Lung (tissue), 12 donors: ENCODE measurements around the gene SSBP3. TPM values are rescaled to one million over a fixed set of nuclear protein-coding genes. Genes with fewer than 3 reads are reported as not detected.

Source experiments
- ATAC-seq: fragments of 200-7000 bp; cut with Tn5 transposase; one replicate; pipeline ENCODE4 v1.9.1; 2020; ENCODE audit warnings: moderate number of reproducible peaks; ENCODE audit not compliant: insufficient read depth, low FRiP score
- DNase-seq, 3 donors: peaks; one replicate each; pipeline ENCODE4 v3.0.0-alpha.2; 2013 to 2017
- H3K27ac ChIP-seq, 2 donors: one replicate each; pipeline ENCODE4 v1.5.1; 2013; ENCODE audit warnings: mild to moderate bottlenecking in 2 of 2, moderate library complexity in 2 of 2, control low read depth in 1 of 2, inconsistent platforms in 1 of 2, low read depth in 1 of 2, low read length in 1 of 2
- H3K27me3 ChIP-seq, 3 donors: one replicate each; pipeline ENCODE4 v1.5.1; 2013; ENCODE audit warnings: low read length in 2 of 3; ENCODE audit not compliant: control insufficient read depth in 3 of 3, insufficient read depth in 3 of 3
- H3K36me3 ChIP-seq, 4 donors: one replicate each; pipeline ENCODE4 v1.5.1; 2013; ENCODE audit warnings: low read length in 4 of 4, mild to moderate bottlenecking in 1 of 4, moderate library complexity in 1 of 4; ENCODE audit not compliant: control insufficient read depth in 4 of 4, insufficient read depth in 4 of 4
- H3K4me1 ChIP-seq, 5 donors: one replicate each; pipeline ENCODE4 v1.5.1; 2013; ENCODE audit warnings: low read length in 5 of 5, mild to moderate bottlenecking in 2 of 5, moderate library complexity in 1 of 5; ENCODE audit not compliant: control insufficient read depth in 5 of 5, insufficient read depth in 5 of 5
- H3K4me3 ChIP-seq: one replicate; pipeline ENCODE4 v1.5.1; 2013; ENCODE audit warnings: mild to moderate bottlenecking, control low read depth, moderate library complexity
- H3K9ac ChIP-seq, 2 donors: one replicate each; pipeline ENCODE4 v1.5.1; 2013; ENCODE audit warnings: low read length in 2 of 2, control low read depth in 1 of 2; ENCODE audit not compliant: insufficient read depth in 1 of 2
- H3K9me3 ChIP-seq, 4 donors: one replicate each; pipeline ENCODE4 v1.5.1; 2013; ENCODE audit warnings: low read length in 3 of 4, mild to moderate bottlenecking in 1 of 4, moderate library complexity in 1 of 4; ENCODE audit not compliant: control insufficient read depth in 4 of 4, insufficient read depth in 3 of 4
- WGBS, 2 donors: extraction: QIAGEN DNeasy Blood & Tissue Kit; methylation state at CpG; one replicate each; pipeline ENCODE4 v1.1.7; 2013; 5-methylcytosine and 5-hydroxymethylcytosine counted together
- polyA plus RNA-seq, 2 donors: library from polyadenylated mRNA; stranded (reverse); fragments of 200-250 nt; gene quantifications; one replicate each; pipeline ENCODE4 v1.2.1, GENCODE V29; 2013
- total RNA-seq, 2 donors: library from RNA; depleted of rRNA in 1 of 2; stranded (reverse); fragments of >200 nt in 1 of 2; gene quantifications; one replicate each; pipeline ENCODE4 v1.2.1, GENCODE V29; 2014 to 2021
- TF ChIP-seq, protein P1 (sequence below): IDR thresholded peaks from 2 replicates; pipeline ENCODE4 v1.5.1; 2012; ENCODE audit warnings: mild to moderate bottlenecking; ENCODE audit errors: control extremely low read depth, extremely low read depth
- donor health status: control.
- donor health status: control.
- donor health status: Bipolar disorder and iron deficiency.
- donor health status: healthy.
- donor health status: DM: yes; HTN: yes; CAD: no.

Gene SSBP3
- total and polyA plus RNA-seq, 4 donors: 15.9 to 47.8 (median 34.8) TPM

DNA sequence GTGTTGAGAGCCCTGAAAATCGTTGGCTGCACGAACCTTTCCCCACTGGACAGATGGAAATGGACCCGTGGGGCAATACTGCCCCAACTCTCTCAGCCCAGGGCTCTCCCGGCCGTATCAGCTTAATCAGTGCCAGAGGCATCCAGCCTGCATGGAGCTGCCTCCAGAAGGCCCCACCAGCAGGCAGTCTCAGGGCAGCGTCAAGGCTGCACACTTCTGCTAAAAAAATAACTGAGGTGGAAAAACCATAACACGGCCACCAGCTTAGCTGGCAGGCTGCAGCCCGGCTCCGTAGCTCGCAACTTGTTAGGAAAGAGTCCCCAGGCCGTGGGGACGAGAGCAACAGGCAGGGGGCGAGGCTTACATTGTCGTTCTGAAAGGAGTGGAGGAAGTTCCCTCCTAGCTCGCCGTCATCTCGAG is 178.3 kb downstream of the SSBP3 start:
- H3K27me3 ChIP-seq: no peaks in the 10 kb centered on the region
- no peak for DNase-seq
- no peak overlapping the region for H3K4me3 ChIP-seq
- H3K4me1 ChIP-seq: no peaks in the 10 kb centered on the region
- H3K9ac ChIP-seq: no peak overlapping the region
- no peak for ATAC-seq
- H3K9me3 ChIP-seq: no peaks in the 10 kb centered on the region
- peaks cover 0 to 17% (median 15%) of the 10 kb centered on the region in 4 donors for H3K36me3 ChIP-seq
- TF ChIP-seq, protein P1, sequence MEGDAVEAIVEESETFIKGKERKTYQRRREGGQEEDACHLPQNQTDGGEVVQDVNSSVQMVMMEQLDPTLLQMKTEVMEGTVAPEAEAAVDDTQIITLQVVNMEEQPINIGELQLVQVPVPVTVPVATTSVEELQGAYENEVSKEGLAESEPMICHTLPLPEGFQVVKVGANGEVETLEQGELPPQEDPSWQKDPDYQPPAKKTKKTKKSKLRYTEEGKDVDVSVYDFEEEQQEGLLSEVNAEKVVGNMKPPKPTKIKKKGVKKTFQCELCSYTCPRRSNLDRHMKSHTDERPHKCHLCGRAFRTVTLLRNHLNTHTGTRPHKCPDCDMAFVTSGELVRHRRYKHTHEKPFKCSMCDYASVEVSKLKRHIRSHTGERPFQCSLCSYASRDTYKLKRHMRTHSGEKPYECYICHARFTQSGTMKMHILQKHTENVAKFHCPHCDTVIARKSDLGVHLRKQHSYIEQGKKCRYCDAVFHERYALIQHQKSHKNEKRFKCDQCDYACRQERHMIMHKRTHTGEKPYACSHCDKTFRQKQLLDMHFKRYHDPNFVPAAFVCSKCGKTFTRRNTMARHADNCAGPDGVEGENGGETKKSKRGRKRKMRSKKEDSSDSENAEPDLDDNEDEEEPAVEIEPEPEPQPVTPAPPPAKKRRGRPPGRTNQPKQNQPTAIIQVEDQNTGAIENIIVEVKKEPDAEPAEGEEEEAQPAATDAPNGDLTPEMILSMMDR: no peak
- no peak overlapping the region for H3K27ac ChIP-seq
- WGBS, 2 donors: 54 to 60% methylated on average over 17 of the region's 17 CpGs

DNA sequence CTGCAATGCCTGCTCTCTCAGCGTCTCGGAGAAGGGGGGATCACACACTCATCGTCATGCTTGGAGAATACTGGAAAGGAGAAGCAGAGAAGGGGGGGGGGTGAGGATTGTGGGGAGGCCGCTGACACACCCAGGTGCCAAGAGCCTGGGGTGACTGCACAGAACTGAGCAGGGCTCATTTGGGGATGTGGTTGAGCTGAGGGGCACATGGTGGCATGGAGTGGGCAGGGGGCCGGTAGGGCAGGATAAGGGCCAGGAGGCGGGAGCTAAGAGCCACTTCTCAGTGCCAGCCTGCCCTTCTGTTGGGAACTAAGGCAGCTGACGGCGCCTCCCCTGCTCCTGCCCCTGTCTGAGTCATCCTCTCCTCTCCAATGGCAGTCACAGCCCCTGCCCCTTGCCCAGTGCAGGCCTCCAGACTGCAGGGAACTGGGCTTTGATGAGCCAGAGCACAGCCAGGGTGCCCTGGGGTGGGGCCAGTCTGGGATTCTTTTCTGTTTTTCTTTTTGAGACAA is 179.0 kb downstream of the SSBP3 start:
- TF ChIP-seq, protein P1: no peak
- H3K27me3 ChIP-seq: no peaks in the 10 kb centered on the region
- H3K9me3 ChIP-seq: no peaks in the 10 kb centered on the region
- H3K4me1 ChIP-seq: no peaks in the 10 kb centered on the region
- WGBS, 2 donors: 50 to 63% methylated on average over 8 of the region's 8 CpGs
- H3K4me3 ChIP-seq: no peak overlapping the region
- ATAC-seq (no peak), DNase-seq (no peak)
- H3K27ac ChIP-seq: no peak overlapping the region
- H3K9ac ChIP-seq: no peak overlapping the region
- peaks cover 0 to 17% (median 15%) of the 10 kb centered on the region in 4 donors for H3K36me3 ChIP-seq

DNA sequence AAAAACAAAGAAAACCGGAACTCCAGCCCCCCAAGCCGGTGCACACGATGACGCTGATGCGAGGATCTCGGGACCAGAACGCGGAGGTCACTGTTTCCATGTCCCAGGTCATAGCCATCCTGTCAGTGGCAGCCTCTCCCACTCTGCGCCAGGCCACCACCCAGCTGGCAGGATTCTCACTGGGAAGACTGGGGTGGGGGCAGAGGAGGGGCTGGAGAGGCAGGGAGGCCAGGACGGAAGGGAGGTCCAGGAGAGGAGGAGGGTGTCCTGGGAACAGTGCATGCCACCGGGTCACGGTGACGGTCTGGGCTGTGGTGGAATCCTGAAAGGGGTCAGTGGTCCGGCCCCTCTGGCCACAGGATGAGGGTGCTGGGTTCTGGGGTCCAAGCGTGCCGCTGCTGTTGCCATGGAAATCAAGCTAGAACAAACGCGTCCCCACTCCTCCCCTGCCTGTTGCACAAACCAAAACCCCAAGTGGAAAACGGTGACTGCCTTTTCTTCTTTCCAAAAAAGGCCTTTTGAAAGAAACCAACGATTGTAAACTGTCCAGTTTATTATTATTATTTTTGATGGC is 180.1 kb downstream of the SSBP3 start:
- Histone ChIP-seq H3K9ac (no peak overlapping the region), H3K27ac (no peak overlapping the region), H3K36me3 (peaks cover 0 to 20% (median 17%) of the 10 kb centered on the region in 4 donors), H3K27me3 (no peaks in the 10 kb centered on the region), H3K4me3 (no peak overlapping the region), H3K4me1 (no peaks in the 10 kb centered on the region), H3K9me3 (no peaks in the 10 kb centered on the region)
- DNase-seq (no peak), ATAC-seq (no peak)
- TF ChIP-seq, protein P1: no peak
- WGBS, 2 donors: 90 to 91% methylated on average over 20 of the region's 20 CpGs

DNA sequence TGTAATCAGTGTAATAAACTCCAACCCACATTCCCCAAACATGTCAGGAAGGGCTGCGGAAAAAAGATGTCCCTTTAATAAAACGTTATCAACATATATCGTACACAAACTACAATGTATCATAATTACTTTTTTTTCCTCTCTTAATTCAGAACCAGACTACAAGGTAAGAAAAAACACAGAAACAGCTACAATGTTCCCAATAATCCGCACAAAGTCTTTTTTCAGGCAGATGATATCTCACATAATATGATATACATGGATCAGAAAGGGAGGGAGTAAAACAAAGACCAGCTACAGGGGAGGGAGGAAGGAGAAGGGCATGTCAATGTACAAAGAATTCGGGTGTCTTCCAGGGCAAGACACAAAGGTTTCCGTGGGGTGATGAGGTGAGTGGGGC is 180.8 kb downstream of the SSBP3 start:
- H3K36me3 ChIP-seq: peaks cover 0 to 20% (median 11%) of the 10 kb centered on the region in 4 donors

More for the DNA sequence above, 180.8 kb downstream of the SSBP3 start:
- Histone ChIP-seq H3K27ac (no peak overlapping the region), H3K9ac (no peak overlapping the region), H3K4me1 (peaks cover 0 to 3% (median 0%) of the 10 kb centered on the region in 5 donors), H3K9me3 (no peaks in the 10 kb centered on the region), H3K4me3 (no peak overlapping the region), H3K27me3 (no peaks in the 10 kb centered on the region)
- WGBS, 2 donors: 89 to 90% methylated on average over 6 of the region's 6 CpGs
- ATAC-seq (no peak), DNase-seq (no peak)
- TF ChIP-seq, protein P1: no peak
